ENCODE results near the gene RRP1B.

Gene RRP1B

GRCh38 chr21:43687566-43688399 lies 28.4 kb downstream of the RRP1B start:
- TF ChIP-seq NFIC (IDR thresholded peaks at IDR 0.05): no peak
- no peak for TF ChIP-seq CEBPB (IDR thresholded peaks at IDR 0.05)
- no peak for TF ChIP-seq EP300 (IDR thresholded peaks at IDR 0.05; ENCODE audit: borderline replicate concordance)
- TF ChIP-seq YY1 (IDR thresholded peaks at IDR 0.05; ENCODE audit: low read depth): no peak
- TF ChIP-seq TEAD4 (IDR thresholded peaks at IDR 0.05): no peak
- TF ChIP-seq REST (IDR thresholded peaks at IDR 0.05; ENCODE audit: low read depth): no peak
- TF ChIP-seq USF1 (IDR thresholded peaks at IDR 0.05): no peak

- TF ChIP-seq RAD21 (IDR thresholded peaks at IDR 0.05; ENCODE audit: low read depth) (no peak), TEAD4 (IDR thresholded peaks at IDR 0.05) (no peak), ZBTB7A (IDR thresholded peaks at IDR 0.05; ENCODE audit: low read depth) (no peak), EGR1 (IDR thresholded peaks at IDR 0.05) (no peak), REST (IDR thresholded peaks at IDR 0.05; ENCODE audit: low read depth) (no peak)
These were observed 29.5 kb downstream of the RRP1B start for GRCh38 chr21:43688906-43689305.

- TF ChIP-seq NFIC (IDR thresholded peaks at IDR 0.05) (0 out of 2 replicates have a peak, but pooled peaks have one; percentile 14), TEAD4 (IDR thresholded peaks at IDR 0.05) (no peak), EGR1 (IDR thresholded peaks at IDR 0.05) (no peak), TCF12 (IDR thresholded peaks at IDR 0.05; ENCODE audit: low read depth) (no peak), MAX (IDR thresholded peaks at IDR 0.05) (no peak)
These were observed 30.4 kb downstream of the RRP1B start for GRCh38 chr21:43689556-43690337.

- TF ChIP-seq EP300 (IDR thresholded peaks at IDR 0.05; ENCODE audit: borderline replicate concordance) (no peak), EGR1 (IDR thresholded peaks at IDR 0.05) (no peak), ZBTB7A (IDR thresholded peaks at IDR 0.05; ENCODE audit: low read depth) (no peak), CREB1 (IDR thresholded peaks at IDR 0.05; ENCODE audit: low read depth) (no peak), TEAD4 (IDR thresholded peaks at IDR 0.05) (no peak), RAD21 (IDR thresholded peaks at IDR 0.05; ENCODE audit: low read depth) (no peak), NFIC (IDR thresholded peaks at IDR 0.05) (no peak), USF1 (IDR thresholded peaks at IDR 0.05) (no peak), FOXM1 (IDR thresholded peaks at IDR 0.05; ENCODE audit: borderline replicate concordance, low read depth) (no peak), MAX (IDR thresholded peaks at IDR 0.05) (no peak), REST (IDR thresholded peaks at IDR 0.05; ENCODE audit: low read depth) (no peak), YY1 (IDR thresholded peaks at IDR 0.05; ENCODE audit: low read depth) (no peak), TCF12 (IDR thresholded peaks at IDR 0.05; ENCODE audit: low read depth) (no peak), TAF1 (IDR thresholded peaks at IDR 0.05; ENCODE audit: low read depth) (no peak), CEBPB (IDR thresholded peaks at IDR 0.05) (no peak)
These were observed 31.0 kb downstream of the RRP1B start for GRCh38 chr21:43690346-43690745.
